WERI-Rb-1 (cell line): ENCODE data around the gene TMEM92.
A peak's percentile ranks its signal among the peaks of the same experiment; 100 is the strongest.

Experiments used
- DNase-seq: peaks from one replicate; pipeline ENCODE4 v3.0.0-alpha.2; 2020
- H3K27ac ChIP-seq: fragments of 250-450 bp; sonication (Bioruptor Pico); 2 replicates; pipeline ENCODE4 v1.5.1; 2020; ENCODE audit warnings: mild to moderate bottlenecking, moderate library complexity
- H3K27me3 ChIP-seq: fragments of 250-450 bp; sonication (Bioruptor Pico); 2 replicates; pipeline ENCODE4 v1.5.1; 2021; ENCODE audit warnings: mild to moderate bottlenecking, low read depth, moderate library complexity; ENCODE audit not compliant: insufficient read depth, severe bottlenecking
- H3K36me3 ChIP-seq: fragments of 250-450 bp; sonication (Bioruptor Pico); 2 replicates; pipeline ENCODE4 v1.5.1; 2020; ENCODE audit warnings: mild to moderate bottlenecking, moderate library complexity
- H3K4me3 ChIP-seq: 2 replicates; pipeline ENCODE4 v1.5.1; 2011; ENCODE audit warnings: low read depth, mild to moderate bottlenecking, control low read depth, low read length
- H3K9me3 ChIP-seq: fragments of 250-450 bp; sonication (Bioruptor Pico); 2 replicates; pipeline ENCODE4 v1.5.1; 2021; ENCODE audit warnings: mild to moderate bottlenecking, moderate library complexity; ENCODE audit not compliant: severe bottlenecking
- TF ChIP-seq, protein P1 (sequence below): IDR thresholded peaks from 2 replicates; pipeline ENCODE4 v1.5.1; 2011; ENCODE audit warnings: low read depth, mild to moderate bottlenecking, control low read depth, inconsistent platforms, low read length

TMEM92 gene

GRCh38 chr17:50289278-50289677, 15.0 kb downstream of the TMEM92 start:
- no peaks in the 10 kb centered on the region for H3K36me3 ChIP-seq
- DNase-seq: no peak
- H3K4me3 ChIP-seq: no peak overlapping the region
- TF ChIP-seq, protein P1, sequence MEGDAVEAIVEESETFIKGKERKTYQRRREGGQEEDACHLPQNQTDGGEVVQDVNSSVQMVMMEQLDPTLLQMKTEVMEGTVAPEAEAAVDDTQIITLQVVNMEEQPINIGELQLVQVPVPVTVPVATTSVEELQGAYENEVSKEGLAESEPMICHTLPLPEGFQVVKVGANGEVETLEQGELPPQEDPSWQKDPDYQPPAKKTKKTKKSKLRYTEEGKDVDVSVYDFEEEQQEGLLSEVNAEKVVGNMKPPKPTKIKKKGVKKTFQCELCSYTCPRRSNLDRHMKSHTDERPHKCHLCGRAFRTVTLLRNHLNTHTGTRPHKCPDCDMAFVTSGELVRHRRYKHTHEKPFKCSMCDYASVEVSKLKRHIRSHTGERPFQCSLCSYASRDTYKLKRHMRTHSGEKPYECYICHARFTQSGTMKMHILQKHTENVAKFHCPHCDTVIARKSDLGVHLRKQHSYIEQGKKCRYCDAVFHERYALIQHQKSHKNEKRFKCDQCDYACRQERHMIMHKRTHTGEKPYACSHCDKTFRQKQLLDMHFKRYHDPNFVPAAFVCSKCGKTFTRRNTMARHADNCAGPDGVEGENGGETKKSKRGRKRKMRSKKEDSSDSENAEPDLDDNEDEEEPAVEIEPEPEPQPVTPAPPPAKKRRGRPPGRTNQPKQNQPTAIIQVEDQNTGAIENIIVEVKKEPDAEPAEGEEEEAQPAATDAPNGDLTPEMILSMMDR: no peak
- H3K27ac ChIP-seq: no peak overlapping the region
- H3K27me3 ChIP-seq: no peaks in the 10 kb centered on the region
- peaks cover 13% of the 10 kb centered on the region for H3K9me3 ChIP-seq

- Histone ChIP-seq H3K9me3 (peaks cover 13% of the 10 kb centered on the region), H3K4me3 (no peak overlapping the region), H3K36me3 (no peaks in the 10 kb centered on the region), H3K27me3 (no peaks in the 10 kb centered on the region), H3K27ac (no peak overlapping the region)
- no peak for DNase-seq
- TF ChIP-seq, protein P1: no peak
These were observed 15.9 kb downstream of the TMEM92 start for GRCh38 chr17:50289991-50290702.

DNA sequence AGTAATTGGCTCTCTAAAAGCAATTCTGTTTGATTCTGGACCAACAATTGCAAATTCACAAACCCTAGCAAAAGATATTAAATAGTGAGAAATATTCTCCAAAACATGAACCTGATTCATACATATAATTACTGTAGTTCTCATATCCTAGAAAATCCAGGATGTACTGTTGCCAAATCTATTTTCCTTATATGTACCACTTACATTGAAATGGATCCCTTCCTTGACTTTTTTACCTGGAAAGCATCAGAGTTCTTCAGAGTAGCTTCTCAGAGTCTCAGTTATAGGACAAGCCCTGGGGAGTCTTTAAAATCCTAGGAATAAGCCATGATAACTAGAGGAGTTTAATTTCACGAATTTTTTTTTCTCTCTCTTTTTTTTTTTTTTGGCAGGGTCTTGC, 16.7 kb downstream of the TMEM92 start:
- DNase-seq: no peak
- H3K9me3 ChIP-seq: peaks cover 13% of the 10 kb centered on the region
- H3K4me3 ChIP-seq: no peak overlapping the region
- H3K36me3 ChIP-seq: no peaks in the 10 kb centered on the region
- TF ChIP-seq, protein P1: no peak
- no peaks in the 10 kb centered on the region for H3K27me3 ChIP-seq
- H3K27ac ChIP-seq: no peak overlapping the region

DNA sequence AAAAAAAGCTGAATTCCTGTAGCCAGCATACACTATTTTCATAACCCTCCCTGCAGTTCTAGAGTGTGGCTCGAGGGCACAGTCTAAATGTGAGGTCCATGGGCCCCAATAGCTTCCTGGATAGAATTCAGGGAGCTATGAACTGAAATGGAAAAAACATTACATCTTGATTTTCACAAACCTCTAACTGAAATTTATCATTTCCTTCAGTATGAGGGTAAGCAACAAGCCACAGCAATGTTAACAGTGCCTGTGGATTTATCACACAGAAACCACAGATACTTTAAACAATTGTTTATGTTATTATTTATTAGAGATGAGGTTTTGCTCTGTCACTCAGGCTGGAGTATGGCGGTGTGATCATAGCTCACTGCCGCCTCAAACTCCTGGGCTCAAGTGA, 18.2 kb downstream of the TMEM92 start:
- Histone ChIP-seq H3K27ac (no peak overlapping the region), H3K36me3 (no peaks in the 10 kb centered on the region), H3K4me3 (no peak overlapping the region), H3K27me3 (no peaks in the 10 kb centered on the region), H3K9me3 (peaks cover 13% of the 10 kb centered on the region)
- no peak for DNase-seq
- TF ChIP-seq, protein P1: no peak

DNA sequence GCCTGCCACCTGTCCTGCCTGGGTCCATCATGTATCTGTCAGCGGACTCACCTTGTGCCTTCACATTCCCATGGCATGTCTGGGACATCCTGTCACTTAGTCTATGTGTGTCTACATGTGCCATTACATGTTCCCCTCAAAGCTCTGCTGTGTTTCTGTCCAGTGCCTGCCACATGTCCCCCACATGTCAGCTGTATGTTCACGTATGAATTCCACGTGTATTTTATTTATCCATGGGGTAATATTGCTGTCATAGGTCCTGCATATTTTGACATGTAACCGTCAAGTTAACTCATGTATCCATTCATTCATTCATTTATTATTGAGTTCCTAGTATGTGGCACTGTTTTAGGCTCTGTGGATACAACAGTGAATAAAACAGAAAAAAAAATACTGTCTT, 20.8 kb downstream of the TMEM92 start:
- no peaks in the 10 kb centered on the region for H3K9me3 ChIP-seq
- no peaks in the 10 kb centered on the region for H3K27me3 ChIP-seq
- TF ChIP-seq, protein P1: no peak
- H3K27ac ChIP-seq: no peak overlapping the region
- no peak overlapping the region for H3K4me3 ChIP-seq
- H3K36me3 ChIP-seq: no peaks in the 10 kb centered on the region
- no peak for DNase-seq

DNA sequence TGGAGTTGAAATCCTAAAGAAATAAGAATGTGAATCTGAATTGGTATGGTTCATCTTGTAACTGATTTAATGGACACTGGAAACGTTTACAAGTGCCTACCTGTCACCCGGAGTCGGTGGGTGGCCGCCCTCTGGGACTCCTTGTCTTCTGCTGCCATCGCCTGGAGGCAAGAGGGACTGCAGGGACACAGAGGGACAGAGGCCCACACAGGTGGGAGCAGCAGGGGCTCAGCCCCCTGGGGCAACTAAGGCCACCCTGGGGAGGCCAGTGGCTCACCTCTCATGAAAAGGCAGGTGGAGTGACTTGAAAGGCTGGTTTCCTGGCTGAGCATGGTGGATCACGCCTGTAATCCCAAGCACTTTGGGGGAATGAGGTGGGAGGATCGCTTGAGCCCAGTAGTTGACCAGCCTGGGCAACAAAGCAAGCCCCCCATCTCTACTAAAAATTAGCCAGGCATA, 23.2 kb downstream of the TMEM92 start:
- Histone ChIP-seq H3K27me3 (no peaks in the 10 kb centered on the region), H3K36me3 (no peaks in the 10 kb centered on the region), H3K9me3 (no peaks in the 10 kb centered on the region), H3K27ac (peak overlapping the region; percentile 38), H3K4me3 (no peak overlapping the region)
- peak; percentile 92 for DNase-seq
- TF ChIP-seq, protein P1: peak; percentile 98
